ENCODE data around the gene SKOR1. TPM values are rescaled to one million over a fixed set of nuclear protein-coding genes. Genes with fewer than 3 reads are reported as not detected.

Gene SKOR1
- total RNA-seq, 1 donor from 2014 or later: not detected

DNA sequence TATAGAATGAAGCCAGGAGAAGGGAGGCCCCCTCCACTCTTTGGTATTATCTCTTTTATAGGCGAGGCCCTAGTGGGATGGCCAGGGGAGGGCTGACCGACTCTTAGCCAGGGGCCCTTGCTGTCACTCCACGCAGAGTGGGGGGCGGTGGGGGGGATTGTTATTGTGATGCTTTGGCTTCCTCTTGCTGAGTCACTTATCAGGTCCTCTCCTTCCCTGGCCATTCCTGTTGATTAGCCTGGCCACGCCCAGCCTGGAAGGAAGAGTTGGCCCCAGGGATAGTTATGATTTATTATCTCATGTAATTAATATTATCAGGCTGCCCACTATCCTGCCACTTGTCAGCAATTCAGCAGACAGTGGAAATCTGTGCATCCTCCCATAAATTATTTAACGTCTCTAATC is 25.5 kb upstream of the SKOR1 start:
- Histone ChIP-seq H3K27ac (no peak overlapping the region), H3K36me3 (peaks cover 0 to 3% of the 10 kb centered on the region in 2 donors), H3K9me3 (peaks cover 5 to 7% of the 10 kb centered on the region in 2 donors), H3K4me1 (no peaks in the 10 kb centered on the region), H3K27me3 (no peaks in the 10 kb centered on the region), H3K4me3 (no peak overlapping the region)
- DNase-seq (ENCODE audit: low spot score in 2 of 2): no peak
- intact Hi-C loops (cut with DNase I): no loop called here
- no peak for TF ChIP-seq CTCF (IDR thresholded peaks at IDR 0.05)

- no peak overlapping the region for H3K4me3 ChIP-seq
- TF ChIP-seq CTCF (IDR thresholded peaks at IDR 0.05): no peak
- H3K9me3 ChIP-seq: no peaks in the 10 kb centered on the region
- intact Hi-C loops (cut with DNase I): no loop called here
- no peaks in the 10 kb centered on the region for H3K4me1 ChIP-seq
- no peak for DNase-seq (ENCODE audit: low spot score in 2 of 2)
- H3K36me3 ChIP-seq: peaks cover 0 to 3% of the 10 kb centered on the region in 2 donors
- no peaks in the 10 kb centered on the region for H3K27me3 ChIP-seq
- no peak overlapping the region for H3K27ac ChIP-seq
Measured at GRCh38 chr15:67801142-67801541, 24.2 kb upstream of the SKOR1 start.

DNA sequence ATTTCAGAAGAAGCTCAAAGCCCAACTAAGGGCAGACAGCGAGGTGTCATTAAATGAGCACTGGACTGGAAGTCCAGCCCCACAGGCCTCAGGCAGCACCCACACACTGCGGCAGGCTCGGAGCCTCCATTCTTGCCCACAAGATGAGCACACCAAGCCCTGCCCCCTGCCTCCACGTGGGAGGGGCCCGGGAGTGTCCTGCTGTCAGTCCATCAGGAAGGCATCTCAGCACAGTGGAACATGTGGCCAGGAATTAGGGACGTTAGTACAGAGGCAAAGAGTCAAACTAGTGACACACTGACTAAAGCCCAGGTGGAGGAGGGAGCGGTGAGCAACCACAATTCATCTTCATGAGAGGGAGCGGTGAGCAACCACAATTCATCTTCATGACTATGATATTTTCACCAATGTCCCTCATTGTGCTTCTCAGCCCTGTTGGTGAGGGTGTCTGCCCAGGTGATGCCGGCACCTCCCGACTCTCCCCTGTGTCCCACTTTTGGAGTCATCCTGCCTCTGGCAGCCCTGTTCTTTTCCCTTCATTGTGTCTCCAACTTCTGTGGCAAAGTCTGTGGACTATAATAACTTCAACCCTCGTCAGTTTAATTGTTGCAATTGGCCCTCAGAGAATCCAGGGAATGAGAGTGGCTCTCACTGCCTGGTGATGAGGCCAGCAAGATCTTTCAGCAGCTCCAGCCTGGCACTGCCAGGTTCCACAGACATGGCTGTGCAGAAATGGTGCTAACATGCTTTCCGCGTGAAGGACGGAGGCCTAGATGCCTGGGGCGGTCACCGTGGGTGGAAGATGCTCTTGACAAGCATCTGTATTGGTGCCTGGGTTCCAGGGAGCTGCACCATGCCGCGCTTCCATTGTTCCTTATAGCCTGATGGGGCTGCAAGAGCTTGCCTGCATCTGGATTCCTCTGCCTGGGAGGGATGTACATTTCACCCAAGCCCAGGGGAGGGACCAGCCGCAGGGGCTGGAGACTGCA is 23.1 kb upstream of the SKOR1 start:
- no peak for TF ChIP-seq CTCF (IDR thresholded peaks at IDR 0.05)
- no peak overlapping the region for H3K4me3 ChIP-seq
- H3K27me3 ChIP-seq: no peaks in the 10 kb centered on the region
- no peak overlapping the region for H3K27ac ChIP-seq
- H3K9me3 ChIP-seq: no peaks in the 10 kb centered on the region
- DNase-seq (ENCODE audit: low spot score in 2 of 2): no peak
- peaks cover 0 to 13% of the 10 kb centered on the region in 2 donors for H3K36me3 ChIP-seq
- no peaks in the 10 kb centered on the region for H3K4me1 ChIP-seq
- intact Hi-C loops (cut with DNase I): no loop called here

DNA sequence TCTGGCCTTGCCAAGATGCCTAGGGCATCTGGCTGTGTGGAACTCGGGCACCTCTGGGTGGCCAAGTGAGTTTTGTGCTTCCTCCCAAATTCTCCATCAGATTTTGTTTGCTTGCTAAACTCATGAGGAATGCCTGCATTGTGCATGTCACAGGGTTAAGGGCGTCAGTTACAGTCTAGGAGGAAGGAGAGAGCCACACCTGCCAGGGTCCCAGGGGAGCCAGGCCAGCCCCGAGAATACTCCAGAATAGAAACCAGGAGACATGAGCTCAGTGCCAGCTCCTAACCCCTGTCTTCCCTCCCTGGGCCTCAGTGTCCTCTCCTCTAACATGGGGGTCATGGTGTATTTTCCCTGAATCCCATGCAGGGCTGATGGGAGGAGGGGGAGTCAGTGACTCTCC is 22.0 kb upstream of the SKOR1 start:
- Histone ChIP-seq H3K27ac (no peak overlapping the region), H3K4me1 (no peaks in the 10 kb centered on the region), H3K9me3 (no peaks in the 10 kb centered on the region), H3K36me3 (peaks cover 0 to 13% of the 10 kb centered on the region in 2 donors), H3K4me3 (no peak overlapping the region), H3K27me3 (no peaks in the 10 kb centered on the region)
- intact Hi-C loops (cut with DNase I): no loop called here
- TF ChIP-seq CTCF (IDR thresholded peaks at IDR 0.05): no peak
- DNase-seq (ENCODE audit: low spot score in 2 of 2): no peak

DNA sequence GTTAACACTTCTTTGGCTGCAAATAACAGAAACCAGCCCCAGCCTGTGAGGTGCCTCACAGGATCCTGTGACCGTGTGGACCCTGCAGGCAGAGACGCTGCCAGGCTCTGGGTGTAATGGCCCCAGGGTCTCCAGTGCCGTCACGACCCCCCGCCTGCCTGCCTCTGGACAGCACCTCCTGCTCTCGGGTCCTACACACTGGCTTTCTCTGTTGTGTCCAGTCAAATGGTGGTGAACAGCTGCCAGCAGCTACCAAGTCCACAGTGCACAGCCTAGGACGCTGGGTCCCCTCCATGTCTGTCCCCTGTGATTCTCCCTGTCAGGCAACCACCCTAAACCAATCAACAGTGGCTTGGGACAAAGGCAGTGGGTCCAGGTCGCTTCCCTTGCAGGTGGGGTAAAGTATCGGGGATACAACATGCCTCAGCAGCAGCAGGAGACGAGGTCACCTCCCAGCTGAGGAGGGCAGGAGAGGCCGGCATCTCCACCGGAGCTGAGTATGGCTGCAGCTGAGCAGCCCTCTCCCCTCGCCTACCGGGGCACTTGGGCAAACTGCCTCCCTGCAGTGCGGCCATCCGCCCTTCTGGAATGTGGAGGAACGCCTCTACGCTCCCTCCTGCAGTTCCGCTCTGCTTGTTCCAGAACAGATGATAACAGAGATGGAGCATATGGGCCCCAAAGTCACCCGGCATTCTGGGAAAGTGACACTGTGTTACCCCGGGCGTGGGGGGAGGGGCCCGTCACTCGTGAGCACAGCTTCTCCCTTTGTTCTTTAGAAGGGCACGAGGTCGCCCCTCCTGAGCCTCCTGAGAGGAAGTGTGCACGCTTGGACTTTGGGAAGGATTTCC is 21.1 kb upstream of the SKOR1 start:
- Histone ChIP-seq H3K4me1 (no peaks in the 10 kb centered on the region), H3K9me3 (no peaks in the 10 kb centered on the region), H3K36me3 (peaks cover 0 to 13% of the 10 kb centered on the region in 2 donors), H3K4me3 (no peak overlapping the region), H3K27ac (no peak overlapping the region), H3K27me3 (no peaks in the 10 kb centered on the region)
- no peak for DNase-seq (ENCODE audit: low spot score in 2 of 2)
- no peak for TF ChIP-seq CTCF (IDR thresholded peaks at IDR 0.05)
- intact Hi-C loops (cut with DNase I): no loop called here

All from ascending aorta (tissue), 2 donors.